ENCODE data around the gene PRPF19. TPM values are rescaled to one million over a fixed set of nuclear protein-coding genes. Genes with fewer than 3 reads are reported as not detected.
"Not testable (repeated sequence)": the region's sequence is repeated elsewhere in the genome, so short reads cannot be mapped to it uniquely, and the experiment has no call there.

Gene PRPF19
- total RNA-seq, 1 donor from 2014 or later, result 74.4 TPM

DNA sequence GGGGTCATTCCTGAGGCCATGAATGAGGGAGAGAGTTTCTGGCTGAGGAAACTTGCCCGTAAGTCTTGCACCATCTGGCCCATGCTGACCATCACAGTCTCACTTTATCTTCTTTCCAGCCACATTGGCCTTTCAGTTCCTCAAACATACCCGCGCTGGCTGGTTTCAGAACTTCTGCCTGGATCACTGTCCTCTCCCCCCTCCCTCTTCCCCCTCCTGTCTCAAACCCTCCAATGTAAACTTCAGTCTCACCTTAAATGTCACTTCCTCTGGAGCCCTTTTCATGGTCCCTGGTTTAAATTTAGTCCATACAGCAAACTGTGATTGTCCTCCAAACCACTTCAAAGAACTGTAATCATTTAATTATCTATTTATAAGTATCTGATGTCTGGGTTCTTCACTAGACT is 3.9 kb upstream of the PRPF19 start:
- Mint-ChIP-seq H3K27me3 (ENCODE audit: unreplicated experiment) (peaks cover 12% of the 10 kb centered on the region), H3K4me3 (ENCODE audit: unreplicated experiment) (no peak overlapping the region), H3K36me3 (ENCODE audit: unreplicated experiment) (peaks cover 13% of the 10 kb centered on the region), H3K4me1 (ENCODE audit: low read depth, unreplicated experiment) (peaks cover 9% of the 10 kb centered on the region), H3K9me3 (ENCODE audit: unreplicated experiment) (peaks cover 12% of the 10 kb centered on the region), H3K27ac (ENCODE audit: unreplicated experiment) (no peak overlapping the region)
- no peak for DNase-seq
- TF ChIP-seq, protein P1, sequence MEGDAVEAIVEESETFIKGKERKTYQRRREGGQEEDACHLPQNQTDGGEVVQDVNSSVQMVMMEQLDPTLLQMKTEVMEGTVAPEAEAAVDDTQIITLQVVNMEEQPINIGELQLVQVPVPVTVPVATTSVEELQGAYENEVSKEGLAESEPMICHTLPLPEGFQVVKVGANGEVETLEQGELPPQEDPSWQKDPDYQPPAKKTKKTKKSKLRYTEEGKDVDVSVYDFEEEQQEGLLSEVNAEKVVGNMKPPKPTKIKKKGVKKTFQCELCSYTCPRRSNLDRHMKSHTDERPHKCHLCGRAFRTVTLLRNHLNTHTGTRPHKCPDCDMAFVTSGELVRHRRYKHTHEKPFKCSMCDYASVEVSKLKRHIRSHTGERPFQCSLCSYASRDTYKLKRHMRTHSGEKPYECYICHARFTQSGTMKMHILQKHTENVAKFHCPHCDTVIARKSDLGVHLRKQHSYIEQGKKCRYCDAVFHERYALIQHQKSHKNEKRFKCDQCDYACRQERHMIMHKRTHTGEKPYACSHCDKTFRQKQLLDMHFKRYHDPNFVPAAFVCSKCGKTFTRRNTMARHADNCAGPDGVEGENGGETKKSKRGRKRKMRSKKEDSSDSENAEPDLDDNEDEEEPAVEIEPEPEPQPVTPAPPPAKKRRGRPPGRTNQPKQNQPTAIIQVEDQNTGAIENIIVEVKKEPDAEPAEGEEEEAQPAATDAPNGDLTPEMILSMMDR (IDR thresholded peaks at IDR 0.05; ENCODE audit: partially characterized antibody, unreplicated experiment), result no peak

DNA sequence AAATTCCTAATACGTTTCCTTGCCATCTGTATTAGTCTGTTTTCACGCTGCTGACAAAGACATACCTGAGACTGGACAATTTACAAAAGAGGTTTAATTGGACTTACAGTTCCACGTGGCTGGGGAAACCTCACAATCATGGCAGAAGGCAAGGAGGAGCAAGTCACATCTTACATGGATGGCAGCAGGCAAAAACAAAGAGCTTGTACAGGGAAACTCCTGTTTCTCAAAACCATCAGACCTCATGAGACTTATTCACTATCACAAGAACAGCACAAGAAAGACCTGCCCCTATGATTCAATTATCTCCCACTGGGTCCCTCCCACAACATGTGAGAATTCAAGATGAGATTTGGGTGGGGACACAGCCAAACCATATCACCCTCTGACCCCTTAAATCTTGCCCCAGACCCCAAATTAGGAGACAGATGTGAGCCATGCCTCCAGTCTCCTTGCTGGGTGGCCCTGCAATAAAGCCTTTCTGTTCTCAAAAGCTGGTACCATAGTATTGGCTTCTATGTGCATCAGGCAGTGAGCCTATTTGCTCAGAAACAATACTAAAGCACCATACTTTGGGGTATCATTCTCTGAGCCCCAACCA is 3.4 kb upstream of the PRPF19 start:
- H3K4me3 Mint-ChIP-seq (ENCODE audit: unreplicated experiment); H3K4me1 Mint-ChIP-seq (ENCODE audit: low read depth, unreplicated experiment); H3K27ac Mint-ChIP-seq (ENCODE audit: unreplicated experiment); H3K9me3 Mint-ChIP-seq (ENCODE audit: unreplicated experiment); DNase-seq: not testable (repeated sequence)
- H3K36me3 Mint-ChIP-seq (ENCODE audit: unreplicated experiment), result peaks cover 13% of the 10 kb centered on the region
- peaks cover 12% of the 10 kb centered on the region for H3K27me3 Mint-ChIP-seq (ENCODE audit: unreplicated experiment)

DNA sequence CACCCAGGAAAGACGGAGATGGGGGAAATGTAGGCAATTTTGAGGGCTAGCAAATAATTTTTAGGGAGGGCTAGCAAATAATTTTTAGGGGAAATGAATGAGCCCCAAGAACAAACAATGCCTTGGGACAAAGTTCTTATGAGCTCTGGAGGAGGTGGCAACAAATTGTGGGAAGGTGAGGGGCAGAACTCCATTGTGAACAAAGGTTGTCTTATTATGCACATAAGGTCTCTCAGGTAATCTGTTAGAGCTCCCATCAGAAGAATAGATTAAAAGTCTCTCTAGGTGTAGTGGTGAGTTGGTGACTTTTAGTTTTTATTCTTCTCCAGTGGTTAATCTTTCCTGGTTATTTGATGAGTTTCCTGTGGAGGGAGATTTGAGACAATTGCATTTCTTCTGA is 2.4 kb upstream of the PRPF19 start:
- Mint-ChIP-seq H3K4me1 (ENCODE audit: low read depth, unreplicated experiment) (peaks cover 16% of the 10 kb centered on the region), H3K9me3 (ENCODE audit: unreplicated experiment) (peaks cover 4% of the 10 kb centered on the region), H3K27ac (ENCODE audit: unreplicated experiment) (no peak overlapping the region), H3K27me3 (ENCODE audit: unreplicated experiment) (peaks cover 10% of the 10 kb centered on the region), H3K36me3 (ENCODE audit: unreplicated experiment) (peaks cover 13% of the 10 kb centered on the region), H3K4me3 (ENCODE audit: unreplicated experiment) (no peak overlapping the region)
- TF ChIP-seq, protein P1 (IDR thresholded peaks at IDR 0.05; ENCODE audit: partially characterized antibody, unreplicated experiment), result no peak
- DNase-seq, result no peak

DNA sequence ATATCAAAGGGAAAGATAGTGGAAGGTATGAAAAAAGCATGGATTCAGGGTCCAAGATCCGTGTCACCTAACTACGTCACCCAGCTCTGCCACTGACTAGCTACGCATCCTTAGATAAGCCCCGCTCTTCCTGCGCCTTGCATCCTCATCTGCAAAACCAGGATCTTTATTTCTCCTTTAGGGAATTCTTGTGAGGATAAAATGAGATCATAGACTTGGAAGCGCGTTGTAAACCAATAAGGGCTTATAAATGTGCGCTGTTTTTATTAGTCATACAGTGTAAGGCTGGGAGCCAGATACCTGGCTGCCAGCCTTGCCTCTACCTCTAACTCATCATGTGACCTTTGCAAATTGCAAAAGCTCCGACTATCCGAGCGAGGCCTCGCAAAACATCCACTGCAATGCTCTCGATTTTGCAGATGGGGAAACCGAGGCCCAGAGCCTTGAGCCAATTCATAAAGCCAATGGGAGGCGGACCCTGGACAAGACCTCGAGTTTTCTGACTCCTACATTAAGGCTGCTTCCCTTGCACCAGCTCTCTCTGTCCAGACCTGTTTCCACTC is 753 bp downstream of the PRPF19 start:
- peaks cover 15% of the 10 kb centered on the region for H3K4me1 Mint-ChIP-seq (ENCODE audit: low read depth, unreplicated experiment)
- peaks cover 2% of the 10 kb centered on the region for H3K9me3 Mint-ChIP-seq (ENCODE audit: unreplicated experiment)
- TF ChIP-seq, protein P1 (IDR thresholded peaks at IDR 0.05; ENCODE audit: partially characterized antibody, unreplicated experiment), result no peak
- peaks cover 6% of the 10 kb centered on the region for H3K27me3 Mint-ChIP-seq (ENCODE audit: unreplicated experiment)
- H3K36me3 Mint-ChIP-seq (ENCODE audit: unreplicated experiment), result peaks cover 13% of the 10 kb centered on the region
- H3K4me3 Mint-ChIP-seq (ENCODE audit: unreplicated experiment), result peak overlapping the region; percentile 92
- H3K27ac Mint-ChIP-seq (ENCODE audit: unreplicated experiment), result peak overlapping the region; percentile 69
- no peak for DNase-seq

DNA sequence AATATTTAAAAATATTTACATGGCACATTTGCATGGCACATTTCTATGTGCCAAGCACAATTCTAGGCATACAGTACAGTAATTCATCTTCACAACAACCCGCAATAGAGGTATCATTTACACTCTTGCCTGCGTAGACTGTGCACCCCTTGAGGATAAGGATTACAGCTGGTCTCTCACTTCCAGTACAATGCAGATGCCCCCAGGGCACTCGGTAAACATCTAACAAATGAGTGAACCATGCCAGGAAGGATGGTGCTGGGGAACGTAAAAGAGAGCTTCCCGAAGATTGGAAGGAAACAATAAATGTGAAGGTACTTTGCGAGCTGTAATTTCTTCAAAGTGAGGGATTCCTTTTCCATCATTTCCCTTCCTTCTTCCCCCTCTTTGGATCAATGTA is 1.3 kb downstream of the PRPF19 start:
- TF ChIP-seq, protein P1 (IDR thresholded peaks at IDR 0.05; ENCODE audit: partially characterized antibody, unreplicated experiment), result no peak
- Mint-ChIP-seq H3K27me3 (ENCODE audit: unreplicated experiment) (peaks cover 6% of the 10 kb centered on the region), H3K9me3 (ENCODE audit: unreplicated experiment) (peaks cover 2% of the 10 kb centered on the region), H3K36me3 (ENCODE audit: unreplicated experiment) (peaks cover 13% of the 10 kb centered on the region), H3K4me1 (ENCODE audit: low read depth, unreplicated experiment) (peaks cover 15% of the 10 kb centered on the region), H3K4me3 (ENCODE audit: unreplicated experiment) (peak overlapping the region; percentile 92), H3K27ac (ENCODE audit: unreplicated experiment) (peak overlapping the region; percentile 69)
- DNase-seq, result no peak

Measured in glutamatergic neuron (in vitro differentiated cells).